ENCODE data around the gene MOB2.

Gene MOB2

GRCh38 chr11:1486054-1486825 is at the start of gene MOB2:
TSS of gene MOB2 (minus strand) at chr11:1486779. CDS start at chr11:1486556, 223 bp downstream.
- in situ Hi-C loops (cut with MboI; ENCODE audit: low pct_unique_long_range_greater_than_20kb, low sequenced_read_pairs), result no loop called here
- DNase-seq, result peak; percentile 8

DNA sequence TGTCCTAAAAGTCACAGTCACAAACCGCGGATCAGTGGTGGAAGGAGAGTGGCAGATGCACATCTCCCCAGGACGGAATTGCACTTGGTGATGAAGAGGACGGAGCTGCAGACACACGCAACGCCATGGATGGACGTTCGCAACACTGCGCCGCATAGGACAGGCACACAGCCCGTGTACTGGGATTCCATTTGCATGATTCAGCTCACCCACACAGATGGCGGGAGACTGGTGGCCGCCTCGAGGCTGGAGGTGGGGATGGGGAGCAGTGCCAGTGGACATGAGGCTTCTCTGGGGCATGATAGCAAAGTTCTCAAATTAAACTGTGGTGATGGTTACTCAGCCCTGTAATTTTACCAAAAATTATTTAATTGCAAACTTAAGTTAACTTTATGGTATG is 48.1 kb upstream of the MOB2 start:
- in situ Hi-C loops (cut with MboI; ENCODE audit: low pct_unique_long_range_greater_than_20kb, low sequenced_read_pairs), result no loop called here
- DNase-seq, result no peak

DNA sequence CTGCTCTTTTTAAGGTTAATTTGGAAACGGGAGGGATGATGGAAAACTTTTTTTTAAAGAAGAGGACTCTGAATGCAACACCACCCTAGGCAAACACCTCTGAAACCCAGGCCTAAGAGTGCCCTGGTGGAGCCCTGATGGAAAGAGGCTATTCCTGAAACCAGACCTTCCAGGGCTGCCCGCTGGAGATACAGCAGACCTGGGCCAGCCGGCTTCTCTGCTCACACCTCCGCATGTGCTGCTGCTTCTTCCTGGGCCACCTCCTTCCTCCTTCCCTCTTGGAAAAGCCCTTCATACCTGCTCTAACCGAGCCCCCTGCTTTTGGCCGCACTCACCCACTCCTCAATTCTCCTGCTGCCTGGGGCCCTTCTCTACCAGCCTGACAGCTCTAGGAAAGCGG is 47.6 kb upstream of the MOB2 start:
- in situ Hi-C loops (cut with MboI; ENCODE audit: low pct_unique_long_range_greater_than_20kb, low sequenced_read_pairs), result no loop called here
- DNase-seq, result no peak

GRCh38 chr11:1533342-1533725 is 46.8 kb upstream of the MOB2 start:
- DNase-seq, result no peak
- in situ Hi-C loops (cut with MboI; ENCODE audit: low pct_unique_long_range_greater_than_20kb, low sequenced_read_pairs), result no loop called here

DNA sequence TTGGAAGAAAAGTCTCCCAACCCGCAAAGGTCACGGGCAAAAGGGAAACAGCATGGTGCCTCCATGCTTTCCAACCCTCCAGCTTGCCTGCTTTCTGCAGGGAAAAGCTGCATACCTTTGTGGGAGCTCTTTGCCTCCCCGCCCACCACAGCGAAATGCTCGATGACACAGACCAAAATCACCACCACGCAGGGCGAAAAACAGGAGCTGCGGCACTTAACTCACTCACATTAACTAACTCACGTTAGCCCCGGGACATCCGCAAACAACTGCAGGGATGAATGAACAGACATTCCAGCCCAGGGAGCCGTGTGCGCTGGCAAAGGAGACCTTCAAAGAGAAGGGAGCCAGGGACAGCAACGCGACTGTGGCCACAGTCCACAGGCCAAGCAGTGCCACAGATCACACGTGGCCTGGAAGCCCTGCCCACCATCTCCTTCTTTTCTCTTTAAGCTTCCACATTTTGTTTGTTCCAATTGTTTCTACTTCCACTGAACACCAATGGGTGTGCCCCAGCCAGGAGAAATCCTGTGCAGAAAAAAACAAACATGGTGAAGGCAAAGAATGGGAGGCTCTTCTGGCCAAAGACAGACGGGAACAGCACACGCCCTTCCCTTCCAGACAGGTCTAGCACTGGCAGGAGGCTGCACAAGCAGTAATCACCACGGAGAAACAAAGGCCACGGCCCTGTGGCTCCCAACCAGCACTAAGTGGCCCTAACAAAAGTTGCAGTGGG is 46.2 kb upstream of the MOB2 start:
- in situ Hi-C loops (cut with MboI; ENCODE audit: low pct_unique_long_range_greater_than_20kb, low sequenced_read_pairs), result no loop called here
- DNase-seq, result no peak

DNA sequence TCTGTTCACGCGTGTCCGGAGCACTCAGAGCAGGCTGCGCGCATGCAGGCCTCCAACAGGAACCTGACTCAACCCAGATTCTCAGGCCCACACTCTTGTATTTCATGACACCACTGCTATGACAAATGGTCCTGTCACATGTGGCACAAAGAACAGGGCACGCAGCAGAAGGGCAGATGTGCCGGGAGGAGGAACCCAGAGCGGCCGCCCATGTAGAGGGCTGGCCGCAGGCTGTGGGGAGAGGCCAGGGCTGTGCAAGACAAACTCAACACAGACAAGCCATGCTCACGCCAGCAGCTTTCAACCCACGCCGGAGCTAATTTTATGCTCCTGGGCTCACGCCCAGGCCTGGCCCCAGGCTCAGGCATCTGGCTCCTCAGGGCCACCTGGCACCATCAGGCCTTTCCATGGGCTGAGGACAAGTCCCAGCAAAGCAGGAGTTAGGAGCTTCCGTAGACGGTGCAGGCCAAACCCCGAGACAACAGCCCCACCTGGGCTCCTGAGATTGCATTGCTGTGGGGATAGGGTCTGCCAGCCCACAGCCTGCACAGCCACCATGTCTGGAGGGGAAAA is 45.5 kb upstream of the MOB2 start:
- in situ Hi-C loops (cut with MboI; ENCODE audit: low pct_unique_long_range_greater_than_20kb, low sequenced_read_pairs), result no loop called here
- no peak for DNase-seq

DNA sequence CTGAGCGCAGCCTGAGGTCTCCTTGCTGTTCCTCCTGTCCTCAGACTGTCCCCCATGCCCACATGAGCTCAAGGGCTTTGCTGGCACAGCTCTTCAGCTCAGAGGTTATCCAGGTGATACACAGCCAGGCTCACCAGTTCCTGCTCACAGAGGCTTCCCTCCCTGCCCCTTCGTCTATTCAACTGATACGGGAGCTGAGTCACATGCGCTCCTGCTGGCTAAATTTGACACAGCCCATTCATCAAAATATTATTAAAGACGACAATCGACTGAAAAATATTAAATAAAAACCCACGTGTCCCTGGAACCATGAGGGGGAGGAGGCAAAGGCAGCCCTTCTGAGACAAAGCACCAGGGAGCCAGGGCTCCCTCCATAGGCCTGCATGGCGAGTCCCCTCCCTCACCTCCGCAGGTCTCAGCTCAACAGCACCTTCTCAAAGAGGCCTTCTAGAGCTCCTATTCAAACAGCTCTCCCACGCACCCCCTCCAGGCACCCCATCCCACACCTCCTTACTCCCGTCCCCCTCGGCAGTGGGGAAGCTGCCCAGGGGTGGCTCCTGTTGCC is 45.0 kb upstream of the MOB2 start:
- in situ Hi-C loops (cut with MboI; ENCODE audit: low pct_unique_long_range_greater_than_20kb, low sequenced_read_pairs), result no loop called here
- DNase-seq, result no peak

DNA sequence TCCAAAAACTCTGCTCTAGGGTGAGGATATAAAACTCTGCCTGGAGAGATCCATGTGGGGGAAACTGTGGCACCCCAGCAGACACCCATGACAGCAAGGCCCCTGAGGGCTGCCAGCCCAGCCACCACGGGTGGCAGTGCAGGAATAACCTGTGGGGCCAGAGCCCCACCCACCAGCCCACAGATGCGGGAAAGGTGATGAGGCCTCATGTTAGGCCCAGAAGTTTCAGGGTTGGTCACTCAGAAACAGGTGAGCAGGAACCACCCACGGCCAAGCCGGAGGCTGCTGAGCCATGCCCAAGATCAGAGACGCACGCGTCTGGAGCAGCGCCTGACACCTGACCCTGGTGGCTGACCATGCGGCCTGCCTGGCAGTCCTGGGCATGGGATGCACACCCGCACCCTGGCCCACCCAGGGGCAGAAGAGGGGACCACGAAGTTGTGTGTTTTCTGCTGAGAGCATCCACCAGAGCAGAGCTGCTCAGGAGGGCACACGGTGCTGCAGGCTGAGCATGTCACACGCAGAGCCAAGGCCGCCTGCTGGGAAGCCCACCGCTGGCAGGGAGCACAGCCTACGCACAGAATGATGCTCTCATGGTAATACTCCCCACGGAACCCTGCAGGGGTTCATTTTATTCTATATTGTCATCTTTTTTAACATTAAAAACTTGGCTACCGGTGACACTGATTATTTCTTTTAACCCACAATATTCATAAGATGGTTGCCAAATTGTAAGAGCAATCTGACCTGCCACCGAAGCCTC is 44.3 kb upstream of the MOB2 start:
- DNase-seq, result no peak
- in situ Hi-C loops (cut with MboI; ENCODE audit: low pct_unique_long_range_greater_than_20kb, low sequenced_read_pairs), result no loop called here

DNA sequence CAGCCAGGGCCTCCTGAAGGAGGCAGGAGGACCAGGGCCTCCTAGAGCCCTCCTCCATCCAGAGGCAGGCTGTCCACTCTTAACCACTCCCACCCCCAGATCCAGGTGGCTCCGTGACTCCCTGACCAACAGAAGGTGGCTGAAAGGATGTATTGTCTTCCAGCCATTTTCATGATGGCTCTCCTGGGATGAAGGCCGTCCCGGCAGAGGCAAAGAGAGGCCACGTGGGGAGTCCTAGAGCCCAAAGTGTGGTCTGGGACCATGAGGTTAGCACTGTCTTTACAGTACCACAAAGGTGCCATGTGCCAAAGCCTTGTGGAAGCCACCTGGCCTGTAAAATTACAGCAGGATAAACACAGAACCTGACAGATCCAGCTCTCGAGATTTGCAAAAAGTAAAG is 43.2 kb upstream of the MOB2 start:
- DNase-seq, result no peak
- in situ Hi-C loops (cut with MboI; ENCODE audit: low pct_unique_long_range_greater_than_20kb, low sequenced_read_pairs), result no loop called here

- in situ Hi-C loops (cut with MboI; ENCODE audit: low pct_unique_long_range_greater_than_20kb, low sequenced_read_pairs), result no loop called here
- DNase-seq, result no peak
Observed at GRCh38 chr11:1529286-1529685, 42.7 kb upstream of the MOB2 start.

- no peak for DNase-seq
- in situ Hi-C loops (cut with MboI; ENCODE audit: low pct_unique_long_range_greater_than_20kb, low sequenced_read_pairs), result no loop called here
Observed at GRCh38 chr11:1528710-1529109, 42.1 kb upstream of the MOB2 start.

DNA sequence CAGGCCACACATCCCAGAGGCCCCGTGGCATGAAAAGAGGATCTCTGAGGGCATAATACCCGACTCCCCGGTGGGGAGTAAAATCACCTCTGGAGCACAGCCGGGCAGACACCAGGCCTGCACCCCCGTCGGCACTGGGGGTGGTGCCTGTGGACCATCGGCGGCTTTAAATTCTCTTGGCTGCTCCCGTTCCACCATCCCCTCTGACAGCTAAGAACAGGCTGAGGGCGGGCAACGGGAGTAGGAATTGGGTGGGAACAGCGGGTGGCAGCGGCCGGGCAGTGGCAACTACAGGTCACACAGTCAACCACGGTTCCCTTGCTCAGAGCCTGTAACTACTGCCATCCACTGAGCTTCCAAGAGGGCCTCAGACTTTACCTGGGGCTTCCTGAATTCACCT is 40.2 kb upstream of the MOB2 start:
- no peak for DNase-seq

GRCh38 chr11:1523779-1524178 is 37.2 kb upstream of the MOB2 start:
- in situ Hi-C loops (cut with MboI; ENCODE audit: low pct_unique_long_range_greater_than_20kb, low sequenced_read_pairs), result no loop called here
- no peak for DNase-seq

More for the DNA sequence above, 40.2 kb upstream of the MOB2 start:
- in situ Hi-C loops (cut with MboI; ENCODE audit: low pct_unique_long_range_greater_than_20kb, low sequenced_read_pairs), result no loop called here

DNA sequence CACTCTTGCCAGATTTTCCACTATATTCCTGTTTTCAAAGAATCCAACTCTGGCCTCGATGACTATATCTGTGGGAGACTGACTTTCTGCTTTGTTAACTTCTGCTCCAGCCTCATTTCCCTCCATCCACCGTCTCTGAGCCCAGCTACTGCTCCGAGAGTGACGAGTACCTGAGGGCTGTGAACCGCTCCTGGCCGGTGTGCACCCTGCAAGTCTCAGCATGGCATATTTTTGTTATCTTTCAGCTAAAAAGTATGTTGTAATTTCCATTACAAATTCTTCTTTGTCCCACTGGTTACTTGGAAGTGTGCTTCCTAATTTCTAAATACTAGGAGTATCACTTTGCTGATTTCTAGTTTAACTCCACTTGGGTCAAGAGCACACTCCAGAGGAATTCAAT is 36.5 kb upstream of the MOB2 start:
- no peak for DNase-seq
- in situ Hi-C loops (cut with MboI; ENCODE audit: low pct_unique_long_range_greater_than_20kb, low sequenced_read_pairs), result no loop called here

GRCh38 chr11:1522081-1522424 is 35.5 kb upstream of the MOB2 start:
- DNase-seq, result no peak
- in situ Hi-C loops (cut with MboI; ENCODE audit: low pct_unique_long_range_greater_than_20kb, low sequenced_read_pairs), result no loop called here

DNA sequence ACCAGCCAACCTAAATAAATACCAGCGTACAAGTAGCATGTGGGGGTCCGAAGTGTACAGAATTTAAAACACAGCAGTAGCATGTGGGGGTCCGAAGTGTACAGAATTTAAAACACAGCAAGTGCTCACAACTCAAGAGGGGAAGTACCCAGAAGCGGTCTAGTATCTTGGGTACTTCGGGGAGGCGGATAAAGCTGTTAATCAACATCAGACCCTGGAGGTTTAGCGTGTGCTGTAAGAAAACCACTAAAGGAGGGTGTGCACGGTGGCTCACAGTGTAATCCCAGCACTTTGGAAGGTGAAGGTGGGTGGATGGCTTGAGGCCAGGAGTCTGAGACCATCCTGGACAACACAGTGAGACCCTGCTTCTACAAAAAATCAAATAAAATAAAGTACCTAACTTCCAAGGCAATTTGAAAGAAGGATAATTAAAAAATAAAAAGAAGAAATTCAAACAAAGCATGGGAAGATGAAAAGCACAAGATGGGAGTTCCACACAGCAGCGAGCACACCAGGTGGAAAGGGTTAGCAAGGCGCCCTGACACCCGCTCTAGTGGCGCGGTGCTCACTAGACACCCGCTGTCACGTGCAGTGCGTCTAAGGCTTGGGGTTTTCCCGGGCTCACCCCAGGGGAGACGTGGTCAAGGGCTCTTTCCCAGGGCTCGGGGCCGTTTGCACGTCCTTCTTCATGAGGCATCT is 35.0 kb upstream of the MOB2 start:
- DNase-seq, result no peak
- in situ Hi-C loops (cut with MboI; ENCODE audit: low pct_unique_long_range_greater_than_20kb, low sequenced_read_pairs), result no loop called here

DNA sequence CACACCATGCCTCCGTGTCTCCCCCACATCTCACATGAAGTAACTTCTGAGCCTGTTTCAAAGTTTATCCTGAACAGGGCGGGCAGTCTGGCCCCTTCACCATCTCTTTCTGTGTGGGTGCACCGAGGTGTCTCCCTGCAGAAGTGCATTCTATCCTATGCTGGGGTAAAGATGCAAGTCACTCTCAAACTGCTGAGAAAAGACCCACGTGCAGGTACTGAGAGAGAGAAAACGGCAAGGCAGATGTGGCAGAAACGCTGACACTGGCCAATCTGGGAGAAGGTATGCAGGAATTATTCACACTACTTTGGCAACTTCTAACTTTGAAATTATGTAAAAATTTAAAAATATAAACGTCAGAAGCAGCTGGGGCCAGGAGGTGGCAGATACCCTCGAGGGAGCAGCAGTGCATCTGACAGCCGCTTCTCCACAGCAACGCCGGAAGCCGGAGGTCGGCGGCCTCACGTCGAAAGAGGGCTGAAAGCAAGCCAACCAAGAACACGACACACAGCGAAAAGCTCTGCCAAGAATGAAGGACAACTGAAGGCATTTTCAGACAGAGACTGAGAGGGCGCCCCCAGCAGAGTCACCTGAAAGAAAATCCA is 34.2 kb upstream of the MOB2 start:
- DNase-seq, result no peak
- in situ Hi-C loops (cut with MboI; ENCODE audit: low pct_unique_long_range_greater_than_20kb, low sequenced_read_pairs), result no loop called here

- in situ Hi-C loops (cut with MboI; ENCODE audit: low pct_unique_long_range_greater_than_20kb, low sequenced_read_pairs), result no loop called here
- no peak for DNase-seq
Observed at GRCh38 chr11:1520209-1520662, 33.7 kb upstream of the MOB2 start.
